HG03442 (cell line): ENCODE measurements around the gene ERC2.

Source experiments
- ATAC-seq: cut with Tn5 transposase; IDR thresholded peaks from one replicate; pipeline ENCODE4 v1.9.1; 2021; ENCODE audit warnings: mild to moderate bottlenecking, moderate library complexity; ENCODE audit not compliant: unreplicated experiment

Gene ERC2

GRCh38 chr3:55554634-55555425 is 913.4 kb downstream of the ERC2 start:
- ATAC-seq, result no peak

- no peak for ATAC-seq
Observed at GRCh38 chr3:55551644-55552043, 916.6 kb downstream of the ERC2 start.

DNA sequence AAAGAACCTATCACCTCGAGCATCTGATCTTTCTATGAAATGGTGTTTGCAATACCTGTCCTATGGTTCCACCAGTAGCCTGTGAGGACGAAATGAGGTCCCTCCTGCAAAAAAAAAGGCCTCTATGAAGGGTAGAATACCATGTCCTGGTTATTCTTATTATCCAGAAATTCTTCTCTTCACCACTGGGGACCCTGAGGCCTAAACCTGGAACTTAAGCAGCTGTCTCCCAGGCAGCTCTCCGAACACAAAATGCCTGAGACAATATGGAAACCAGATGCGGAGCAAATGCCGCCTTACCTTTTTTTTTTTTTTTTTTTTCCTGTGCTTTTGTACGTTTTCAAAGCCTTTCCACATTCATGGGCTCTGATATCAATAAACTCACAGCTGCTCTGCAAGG is 919.1 kb downstream of the ERC2 start:
- ATAC-seq, result no peak

GRCh38 chr3:55546866-55547669 is 921.2 kb downstream of the ERC2 start:
- ATAC-seq, result no peak

GRCh38 chr3:55545995-55546394 is 922.3 kb downstream of the ERC2 start:
- no peak for ATAC-seq

- ATAC-seq, result no peak
Observed at GRCh38 chr3:55544219-55544618, 924.0 kb downstream of the ERC2 start.

DNA sequence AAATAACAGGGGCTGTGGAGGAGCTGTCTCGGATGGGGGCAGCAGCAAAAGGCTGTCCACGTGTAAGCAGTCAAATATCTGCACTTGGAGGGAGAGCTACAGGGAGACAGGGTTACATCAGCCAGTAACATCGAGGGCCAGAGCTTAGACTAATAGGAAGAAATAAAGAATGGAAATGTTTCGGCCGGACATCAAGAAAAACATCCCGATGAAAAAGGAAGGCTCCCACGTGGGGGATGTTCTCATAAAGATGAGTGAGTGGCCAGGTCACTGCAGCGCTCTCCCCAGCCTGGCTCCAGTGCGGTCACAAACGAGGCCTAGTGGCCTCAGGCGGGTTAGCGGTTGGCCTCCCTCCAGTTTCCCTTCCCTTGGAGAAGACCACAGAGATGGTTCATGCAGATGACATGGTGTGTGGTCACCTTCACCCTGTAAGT is 925.1 kb downstream of the ERC2 start:
- no peak for ATAC-seq

DNA sequence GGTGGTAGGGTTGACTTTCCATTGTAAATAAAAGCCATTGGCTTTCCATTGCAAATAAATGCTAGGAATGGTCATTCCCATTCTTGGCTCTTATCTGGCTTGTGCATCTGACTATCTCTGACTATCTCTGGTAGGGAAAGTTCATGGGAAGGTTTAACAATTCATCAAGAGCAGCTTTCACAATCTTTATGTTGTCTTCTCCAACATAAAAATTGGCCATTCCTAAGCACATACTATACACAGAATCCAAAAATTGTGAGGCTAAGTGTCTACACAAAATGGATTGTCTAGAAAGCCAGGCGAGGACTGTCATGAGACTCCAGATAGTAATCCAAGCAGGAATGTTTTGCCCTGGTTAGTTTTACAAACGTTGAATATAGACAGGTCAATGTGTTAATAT is 926.8 kb downstream of the ERC2 start:
- ATAC-seq, result no peak

- no peak for ATAC-seq
Observed at GRCh38 chr3:55541016-55541415, 927.3 kb downstream of the ERC2 start.

DNA sequence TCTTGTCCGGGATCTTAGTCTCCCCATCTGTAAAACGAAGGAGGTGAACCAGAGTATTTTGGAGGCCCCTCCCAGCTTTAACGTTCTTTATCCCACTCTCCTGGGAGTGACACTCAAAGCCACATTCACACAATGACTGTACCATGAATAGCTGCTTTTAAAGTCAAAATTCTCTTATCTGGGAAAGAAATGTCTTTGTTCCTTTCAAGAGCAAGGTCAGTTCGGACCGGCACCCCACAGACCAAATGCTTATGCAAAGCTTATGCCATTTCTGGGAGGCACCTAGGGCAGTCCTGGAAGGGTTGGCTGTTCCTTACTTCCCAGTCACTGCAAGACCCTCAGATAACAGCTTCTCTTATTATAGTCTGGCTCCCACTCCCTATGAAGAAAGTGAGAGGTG is 927.7 kb downstream of the ERC2 start:
- ATAC-seq, result no peak

DNA sequence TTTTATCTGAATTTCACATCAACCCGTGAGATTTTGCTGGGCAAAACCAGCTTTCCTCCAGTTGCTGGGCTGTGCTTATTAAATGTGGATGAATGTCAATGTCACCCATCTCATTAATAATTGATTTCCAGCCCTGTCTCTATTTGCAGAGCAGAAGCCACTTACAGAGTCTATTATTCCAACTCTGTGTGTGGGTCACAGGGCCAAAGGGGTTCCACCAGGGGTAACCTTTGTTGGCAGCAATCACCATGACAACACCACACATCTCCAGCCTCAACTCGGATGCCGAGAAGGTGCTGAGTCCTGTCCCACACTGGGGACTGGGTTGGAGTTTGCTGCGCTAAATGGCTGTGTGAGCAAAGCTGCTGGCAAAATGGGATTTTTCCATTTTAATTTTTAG is 930.1 kb downstream of the ERC2 start:
- ATAC-seq, result no peak

DNA sequence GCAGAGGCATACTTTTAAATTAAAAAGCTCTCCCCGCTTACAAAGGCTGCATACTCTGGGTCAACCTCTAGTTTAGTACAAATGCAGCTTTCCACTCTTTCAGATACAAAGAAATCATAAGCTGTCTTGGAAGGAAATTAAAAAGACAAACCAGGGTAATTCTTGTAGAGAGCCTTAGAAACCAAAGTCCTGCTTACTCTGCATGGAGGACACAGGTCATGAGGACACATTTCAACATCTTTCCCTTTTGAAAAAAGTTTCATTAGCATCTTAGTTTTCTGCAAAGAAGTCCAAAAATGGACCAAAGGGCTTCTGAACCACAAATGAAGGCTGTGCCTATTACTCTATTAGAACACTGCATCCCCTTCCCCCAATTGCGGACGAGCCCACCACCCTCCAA is 930.7 kb downstream of the ERC2 start:
- no peak for ATAC-seq

- no peak for ATAC-seq
Observed at GRCh38 chr3:55537129-55537528, 931.1 kb downstream of the ERC2 start.

GRCh38 chr3:55534876-55535275 is 933.4 kb downstream of the ERC2 start:
- ATAC-seq, result no peak

DNA sequence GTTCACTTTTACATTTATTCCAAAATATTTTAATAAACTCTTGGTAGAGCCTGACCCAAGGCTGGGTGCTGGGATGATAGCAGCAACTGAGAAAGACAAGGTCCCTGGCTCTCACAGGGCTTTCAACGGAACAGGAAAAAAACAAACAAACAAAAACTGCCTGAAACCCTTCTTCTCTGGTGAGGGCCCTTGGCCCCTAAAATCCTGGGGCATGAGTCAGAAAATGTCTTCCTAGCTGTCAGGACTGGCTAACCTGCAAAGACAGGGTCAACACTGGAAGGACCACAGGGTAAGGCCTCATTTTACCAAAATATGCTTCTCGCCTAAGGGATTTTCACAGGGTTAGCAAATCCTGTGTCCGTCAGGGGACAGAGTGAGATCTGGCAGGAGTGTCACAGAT is 935.5 kb downstream of the ERC2 start:
- ATAC-seq, result no peak

DNA sequence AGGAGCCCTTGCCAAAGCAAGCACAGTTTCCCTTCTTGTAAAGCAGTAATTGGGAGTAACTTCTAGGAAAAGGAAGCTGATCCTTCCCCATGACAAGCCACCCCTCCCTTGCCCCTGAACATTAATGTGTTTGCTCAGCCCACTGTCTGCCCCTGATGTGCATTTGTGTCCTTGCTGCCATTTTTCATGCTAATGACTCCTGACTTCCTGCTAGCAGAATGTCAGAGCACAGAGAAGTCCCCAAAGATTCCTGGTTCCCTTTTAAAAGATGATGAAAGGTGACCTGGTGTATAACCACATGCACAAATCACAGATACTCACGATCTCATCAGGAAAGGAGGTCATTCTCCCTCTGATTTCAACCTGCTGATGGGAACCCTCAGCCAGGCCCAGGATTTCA is 936.9 kb downstream of the ERC2 start:
- no peak for ATAC-seq

GRCh38 chr3:55527361-55527760 is 940.9 kb downstream of the ERC2 start:
- ATAC-seq, result no peak

GRCh38 chr3:55526332-55527030 is 941.8 kb downstream of the ERC2 start:
- no peak for ATAC-seq

DNA sequence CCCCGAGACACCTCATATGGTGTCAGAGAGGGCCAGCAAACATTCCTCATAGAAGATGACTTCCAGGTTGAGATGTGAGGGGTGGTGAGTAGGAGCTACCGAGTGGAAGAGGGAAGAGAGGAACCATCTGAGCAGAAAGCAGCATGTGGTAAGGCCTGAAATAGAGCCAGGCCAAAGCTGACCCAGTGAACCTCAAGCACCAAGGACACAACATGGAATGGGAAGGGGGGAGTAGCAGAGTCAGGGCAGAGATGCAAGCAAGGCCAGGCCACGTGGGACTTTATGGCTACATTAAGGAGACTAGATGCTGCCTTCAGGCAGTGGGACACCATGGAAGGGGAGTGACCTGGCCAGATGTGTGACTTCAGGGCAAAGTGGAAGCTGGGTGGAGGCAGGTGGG is 942.8 kb downstream of the ERC2 start:
- ATAC-seq, result no peak

DNA sequence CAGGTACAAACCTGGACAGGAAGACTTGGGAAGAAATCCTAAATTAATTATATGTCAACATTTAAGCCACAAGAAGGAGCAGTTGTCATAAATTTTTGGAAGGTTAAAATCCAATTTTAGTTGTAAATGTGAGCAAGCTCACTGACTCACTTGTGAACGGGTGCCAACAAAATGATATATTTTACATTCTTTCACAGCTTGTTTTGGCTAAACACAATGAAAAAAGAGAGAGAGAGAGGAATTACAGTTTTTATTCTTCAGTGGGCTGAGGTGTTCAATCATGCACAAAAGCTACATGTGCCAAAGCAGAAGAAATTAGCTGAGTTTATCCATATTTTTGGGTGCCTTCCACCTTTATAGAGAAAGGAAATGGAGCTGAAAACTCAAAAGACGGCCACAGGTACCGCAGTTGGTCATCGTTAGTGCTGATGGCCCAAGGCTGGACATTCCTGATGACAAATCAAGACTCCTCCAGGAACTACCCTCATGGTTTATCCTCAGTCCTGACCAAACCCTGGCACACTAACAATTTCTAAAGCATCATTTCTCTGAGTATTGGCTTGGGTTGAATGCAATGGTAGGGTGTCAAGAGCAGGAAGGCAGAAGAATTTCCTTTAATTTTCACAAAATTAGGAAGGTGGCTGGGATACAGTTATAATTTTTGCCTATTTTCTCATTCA is 943.6 kb downstream of the ERC2 start:
- no peak for ATAC-seq

- ATAC-seq, result no peak
Observed at GRCh38 chr3:55523471-55523870, 944.8 kb downstream of the ERC2 start.
